MM.1S (cell line): Measurements from ENCODE around the gene TRAPPC4.

Source experiments
- EZH2 ChIP-seq: fragments of 300-600 bp; sonication (generic); optimal IDR thresholded peaks from 2 replicates; pipeline ENCODE3; 2017; ENCODE audit warnings: low read depth, mild to moderate bottlenecking, antibody characterized with exemption, low read length, mixed read lengths
- EZH2phosphoT487 ChIP-seq: fragments of 300-600 bp; sonication (generic); IDR thresholded peaks from 2 replicates; pipeline ENCODE4 v1.6.1; 2018; ENCODE audit warnings: antibody characterized with exemption, low read length
- TF ChIP-seq, protein P1 (sequence below): fragments of 300-600 bp; sonication (generic); IDR thresholded peaks from 2 replicates; pipeline ENCODE4 v1.5.1; 2016; ENCODE audit warnings: antibody characterized with exemption, low read length, mixed read lengths

DNA sequence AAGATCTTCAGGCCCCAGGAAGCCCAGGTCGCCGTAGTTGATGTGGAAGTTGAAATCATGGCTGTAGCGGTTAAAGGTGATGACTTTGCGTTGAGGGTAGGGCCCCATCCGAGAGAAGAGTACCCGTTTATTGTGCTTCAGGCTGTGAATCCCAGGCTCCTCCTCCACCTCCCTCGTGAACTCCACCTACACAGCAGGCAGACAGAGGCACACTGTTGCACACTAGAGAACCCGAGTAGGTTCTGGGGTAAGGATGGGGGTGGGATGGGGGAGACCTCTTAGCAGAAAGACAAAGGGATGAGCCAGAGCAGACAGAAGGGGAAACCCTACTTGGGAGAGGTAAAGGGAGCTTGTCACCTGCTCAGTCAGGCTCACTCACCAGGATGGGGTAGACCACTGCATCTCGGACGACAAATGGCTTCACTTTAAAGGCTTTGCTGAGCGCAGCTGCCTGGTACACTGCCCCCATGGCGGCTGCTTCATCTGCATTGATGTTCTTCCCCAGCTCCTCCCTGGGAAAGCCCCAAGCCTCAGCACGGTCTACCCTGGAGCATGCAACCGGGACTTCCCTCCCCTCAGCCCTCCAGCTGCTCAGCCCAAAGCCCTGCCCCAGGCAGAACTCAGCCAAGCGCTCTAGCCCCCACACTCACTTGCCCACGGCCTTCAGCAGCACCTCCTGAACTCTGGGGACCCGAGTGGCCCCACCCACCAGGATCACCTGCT, 33.0 kb downstream of the TRAPPC4 start:
- TF ChIP-seq, protein P1, sequence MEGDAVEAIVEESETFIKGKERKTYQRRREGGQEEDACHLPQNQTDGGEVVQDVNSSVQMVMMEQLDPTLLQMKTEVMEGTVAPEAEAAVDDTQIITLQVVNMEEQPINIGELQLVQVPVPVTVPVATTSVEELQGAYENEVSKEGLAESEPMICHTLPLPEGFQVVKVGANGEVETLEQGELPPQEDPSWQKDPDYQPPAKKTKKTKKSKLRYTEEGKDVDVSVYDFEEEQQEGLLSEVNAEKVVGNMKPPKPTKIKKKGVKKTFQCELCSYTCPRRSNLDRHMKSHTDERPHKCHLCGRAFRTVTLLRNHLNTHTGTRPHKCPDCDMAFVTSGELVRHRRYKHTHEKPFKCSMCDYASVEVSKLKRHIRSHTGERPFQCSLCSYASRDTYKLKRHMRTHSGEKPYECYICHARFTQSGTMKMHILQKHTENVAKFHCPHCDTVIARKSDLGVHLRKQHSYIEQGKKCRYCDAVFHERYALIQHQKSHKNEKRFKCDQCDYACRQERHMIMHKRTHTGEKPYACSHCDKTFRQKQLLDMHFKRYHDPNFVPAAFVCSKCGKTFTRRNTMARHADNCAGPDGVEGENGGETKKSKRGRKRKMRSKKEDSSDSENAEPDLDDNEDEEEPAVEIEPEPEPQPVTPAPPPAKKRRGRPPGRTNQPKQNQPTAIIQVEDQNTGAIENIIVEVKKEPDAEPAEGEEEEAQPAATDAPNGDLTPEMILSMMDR: no peak
- TF ChIP-seq EZH2 (no peak), EZH2phosphoT487 (no peak)
